ENCODE results near the gene DDX11.
A peak's percentile ranks its signal among the peaks of the same experiment; 100 is the strongest.
"Not testable (repeated sequence)": the region's sequence is repeated elsewhere in the genome, so short reads cannot be mapped to it uniquely, and the experiment has no call there.

Gene DDX11

DNA sequence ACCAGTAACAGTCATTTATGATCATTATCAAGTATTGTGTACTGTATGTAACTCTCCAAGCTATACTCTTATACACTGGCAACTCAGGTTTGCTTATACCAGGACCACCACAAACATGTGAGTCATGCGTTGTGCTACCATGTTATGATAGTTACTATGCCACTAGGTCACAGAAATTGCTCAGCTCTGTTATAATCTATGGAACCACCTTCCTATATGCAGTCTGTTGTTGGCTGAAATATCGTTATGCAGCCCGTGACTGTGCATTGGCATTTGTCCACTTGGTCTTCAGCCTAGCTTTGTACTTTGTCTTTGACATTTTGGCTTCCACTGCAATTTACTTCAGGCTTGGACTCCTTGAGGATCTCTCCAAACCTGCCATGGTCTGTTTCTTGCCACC lies 7.5 kb upstream of the DDX11 start:
- 82% methylated on average over 2 of the region's 3 CpGs for WGBS (ENCODE audit: insufficient coverage)
- peak; percentile 47 to 91 (median 60) for DNase-seq
- H3K4me1 ChIP-seq (ENCODE audit: control extremely low read depth in 1 of 4, control insufficient read depth in 4 of 4, insufficient read depth in 4 of 4, low read length in 3 of 4); H3K36me3 ChIP-seq (ENCODE audit: control insufficient read depth in 4 of 4, insufficient read depth in 4 of 4, low read length in 3 of 4); POLR2A ChIA-PET; H3K9me3 ChIP-seq (ENCODE audit: control extremely low read depth in 1 of 5, control insufficient read depth in 4 of 5, insufficient read depth in 2 of 5, low read depth in 1 of 5, low read length in 4 of 5); H3K27me3 ChIP-seq (replicated peaks in 2 of 5; ENCODE audit: control insufficient read depth in 4 of 5, insufficient read depth in 5 of 5, low read length in 4 of 5); H3K4me3 ChIP-seq (ENCODE audit: control insufficient read depth in 1 of 7, extremely low read depth in 1 of 7, insufficient read depth in 4 of 7, low read depth in 2 of 7, low read length in 6 of 7); CTCF ChIA-PET: not testable (repeated sequence)
- peak overlapping the region; percentile 46 to 58 for H3K27ac ChIP-seq (ENCODE audit: insufficient read depth in 1 of 2, low read depth in 1 of 2, low read length in 2 of 2, poor library complexity in 1 of 2, severe bottlenecking in 2 of 2)

DNA sequence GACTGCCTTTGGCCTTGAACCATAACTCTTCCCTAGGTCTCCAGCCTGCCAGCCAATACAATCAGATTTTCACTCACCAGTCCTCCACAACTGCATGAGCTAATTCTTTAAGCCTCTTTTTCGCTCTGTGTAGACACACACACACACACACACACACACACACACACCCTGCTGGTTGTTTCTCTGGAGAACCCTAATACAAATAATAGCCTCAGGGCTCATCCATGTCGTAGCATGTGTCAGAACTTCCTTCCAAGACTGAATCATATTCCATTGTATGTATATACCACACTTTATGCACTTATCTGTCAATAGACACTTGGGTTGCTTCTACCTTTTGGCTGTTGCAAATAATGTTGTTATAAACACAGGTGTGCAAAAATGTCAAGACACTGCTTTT lies 6.0 kb upstream of the DDX11 start:
- H3K4me1 ChIP-seq (ENCODE audit: control extremely low read depth in 1 of 4, control insufficient read depth in 4 of 4, insufficient read depth in 4 of 4, low read length in 3 of 4); H3K4me3 ChIP-seq (ENCODE audit: control insufficient read depth in 1 of 7, extremely low read depth in 1 of 7, insufficient read depth in 4 of 7, low read depth in 2 of 7, low read length in 6 of 7); H3K27ac ChIP-seq (ENCODE audit: insufficient read depth in 1 of 2, low read depth in 1 of 2, low read length in 2 of 2, poor library complexity in 1 of 2, severe bottlenecking in 2 of 2); H3K9me3 ChIP-seq (ENCODE audit: control extremely low read depth in 1 of 5, control insufficient read depth in 4 of 5, insufficient read depth in 2 of 5, low read depth in 1 of 5, low read length in 4 of 5); H3K27me3 ChIP-seq (replicated peaks in 2 of 5; ENCODE audit: control insufficient read depth in 4 of 5, insufficient read depth in 5 of 5, low read length in 4 of 5); CTCF ChIA-PET; POLR2A ChIA-PET; H3K36me3 ChIP-seq (ENCODE audit: control insufficient read depth in 4 of 4, insufficient read depth in 4 of 4, low read length in 3 of 4); DNase-seq: not testable (repeated sequence)
- no CpG with 5 or more reads among the region's 2 CpGs for WGBS (ENCODE audit: insufficient coverage)

GRCh38 chr12:31070971-31071740 lies 2.5 kb upstream of the DDX11 start:
- CTCF ChIA-PET; H3K9me3 ChIP-seq (ENCODE audit: control extremely low read depth in 1 of 5, control insufficient read depth in 4 of 5, insufficient read depth in 2 of 5, low read depth in 1 of 5, low read length in 4 of 5); H3K27ac ChIP-seq (ENCODE audit: insufficient read depth in 1 of 2, low read depth in 1 of 2, low read length in 2 of 2, poor library complexity in 1 of 2, severe bottlenecking in 2 of 2); POLR2A ChIA-PET; H3K36me3 ChIP-seq (ENCODE audit: control insufficient read depth in 4 of 4, insufficient read depth in 4 of 4, low read length in 3 of 4); DNase-seq; H3K4me3 ChIP-seq (ENCODE audit: control insufficient read depth in 1 of 7, extremely low read depth in 1 of 7, insufficient read depth in 4 of 7, low read depth in 2 of 7, low read length in 6 of 7); H3K27me3 ChIP-seq (replicated peaks in 2 of 5; ENCODE audit: control insufficient read depth in 4 of 5, insufficient read depth in 5 of 5, low read length in 4 of 5): not testable (repeated sequence)
- peaks cover 0 to 21% (median 6%) of the 10 kb centered on the region in 4 experiments for H3K4me1 ChIP-seq (ENCODE audit: control extremely low read depth in 1 of 4, control insufficient read depth in 4 of 4, insufficient read depth in 4 of 4, low read length in 3 of 4)
- 84% methylated on average over 10 of the region's 53 CpGs for WGBS (ENCODE audit: insufficient coverage)

DNA sequence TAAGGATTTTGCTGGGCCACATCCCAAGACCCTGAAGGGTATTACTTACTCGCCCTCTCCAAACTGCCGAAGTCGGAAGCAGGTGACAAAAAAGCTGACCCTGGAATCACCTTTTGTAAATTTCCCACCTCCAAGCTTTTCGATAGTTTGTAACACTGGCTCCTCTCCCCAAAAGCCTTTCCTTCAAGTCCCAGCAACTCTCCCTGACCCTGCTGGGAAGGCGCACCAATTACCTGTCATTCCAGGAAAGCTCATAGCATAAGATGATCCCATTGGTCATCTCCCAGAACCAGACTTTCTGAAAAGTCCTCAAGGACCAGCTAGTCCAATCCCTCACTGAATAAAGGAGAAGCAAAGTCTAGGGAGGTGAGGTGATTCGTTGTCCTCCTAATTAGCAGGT lies 698 bp upstream of the DDX11 start:
- H3K27me3 ChIP-seq (replicated peaks in 2 of 5; ENCODE audit: control insufficient read depth in 4 of 5, insufficient read depth in 5 of 5, low read length in 4 of 5); H3K27ac ChIP-seq (ENCODE audit: insufficient read depth in 1 of 2, low read depth in 1 of 2, low read length in 2 of 2, poor library complexity in 1 of 2, severe bottlenecking in 2 of 2); DNase-seq; H3K9me3 ChIP-seq (ENCODE audit: control extremely low read depth in 1 of 5, control insufficient read depth in 4 of 5, insufficient read depth in 2 of 5, low read depth in 1 of 5, low read length in 4 of 5); H3K36me3 ChIP-seq (ENCODE audit: control insufficient read depth in 4 of 4, insufficient read depth in 4 of 4, low read length in 3 of 4); POLR2A ChIA-PET; CTCF ChIA-PET: not testable (repeated sequence)
- Histone ChIP-seq H3K4me3 (ENCODE audit: control insufficient read depth in 1 of 7, extremely low read depth in 1 of 7, insufficient read depth in 4 of 7, low read depth in 2 of 7, low read length in 6 of 7) (peak overlapping the region in 6 of 7 experiments; percentile 15 to 80 (median 76)), H3K4me1 (ENCODE audit: control extremely low read depth in 1 of 4, control insufficient read depth in 4 of 4, insufficient read depth in 4 of 4, low read length in 3 of 4) (peaks cover 0 to 19% (median 6%) of the 10 kb centered on the region in 4 experiments)
- 85% methylated on average over 2 of the region's 6 CpGs for WGBS (ENCODE audit: insufficient coverage)

DNA sequence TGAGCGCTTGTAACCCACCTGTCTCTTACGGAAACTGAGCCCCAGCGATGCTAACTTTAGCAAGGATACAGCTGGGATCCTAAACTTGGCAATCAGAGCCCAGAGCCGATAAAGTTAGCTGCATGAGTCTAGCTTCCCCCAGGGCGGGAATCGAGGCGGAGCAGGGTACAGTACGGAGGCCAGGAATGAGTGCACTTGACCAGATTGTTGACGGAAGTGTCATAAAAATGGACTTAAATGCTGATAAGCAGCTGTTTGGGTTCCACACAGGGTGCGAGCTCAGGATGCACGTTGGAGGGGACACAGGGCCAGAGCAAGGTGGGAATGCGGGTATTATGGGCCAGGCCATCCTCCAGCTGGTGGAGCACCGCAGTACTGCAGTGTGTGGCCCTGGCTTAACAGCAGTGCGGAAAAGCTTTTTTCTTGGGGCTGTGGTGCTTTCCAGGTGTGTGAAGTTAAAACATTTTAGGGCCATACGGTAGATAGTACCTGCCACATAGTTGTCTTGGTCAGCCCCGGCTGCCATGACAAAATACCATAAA lies 744 bp downstream of the DDX11 start:
- 0% methylated on average over 6 of the region's 16 CpGs for WGBS (ENCODE audit: insufficient coverage)
- ChIA-PET POLR2A (interaction anchor here (0.7 kb wide), 1 partner anchor 824 kb away, joined by 3 read pairs; no protein-coding TSS in a partner anchor), CTCF (interaction anchor here (0.9 kb wide), 1 partner anchor 380 kb away, joined by 3 read pairs; no protein-coding TSS in a partner anchor)
- Histone ChIP-seq H3K4me3 (ENCODE audit: control insufficient read depth in 1 of 7, extremely low read depth in 1 of 7, insufficient read depth in 4 of 7, low read depth in 2 of 7, low read length in 6 of 7) (peak overlapping the region; percentile 42 to 80 (median 76)), H3K27ac (ENCODE audit: insufficient read depth in 1 of 2, low read depth in 1 of 2, low read length in 2 of 2, poor library complexity in 1 of 2, severe bottlenecking in 2 of 2) (peak overlapping the region in 1 of 2 experiments; percentile 75), H3K4me1 (ENCODE audit: control extremely low read depth in 1 of 4, control insufficient read depth in 4 of 4, insufficient read depth in 4 of 4, low read length in 3 of 4) (peaks cover 0 to 19% (median 6%) of the 10 kb centered on the region in 4 experiments)
- not testable (repeated sequence) for H3K9me3 ChIP-seq (ENCODE audit: control extremely low read depth in 1 of 5, control insufficient read depth in 4 of 5, insufficient read depth in 2 of 5, low read depth in 1 of 5, low read length in 4 of 5); DNase-seq; H3K27me3 ChIP-seq (replicated peaks in 2 of 5; ENCODE audit: control insufficient read depth in 4 of 5, insufficient read depth in 5 of 5, low read length in 4 of 5); H3K36me3 ChIP-seq (ENCODE audit: control insufficient read depth in 4 of 4, insufficient read depth in 4 of 4, low read length in 3 of 4)

- POLR2A ChIA-PET, CTCF ChIA-PET: not testable (repeated sequence)
Observed at GRCh38 chr12:31076150-31076549, 2.5 kb downstream of the DDX11 start.

DNA sequence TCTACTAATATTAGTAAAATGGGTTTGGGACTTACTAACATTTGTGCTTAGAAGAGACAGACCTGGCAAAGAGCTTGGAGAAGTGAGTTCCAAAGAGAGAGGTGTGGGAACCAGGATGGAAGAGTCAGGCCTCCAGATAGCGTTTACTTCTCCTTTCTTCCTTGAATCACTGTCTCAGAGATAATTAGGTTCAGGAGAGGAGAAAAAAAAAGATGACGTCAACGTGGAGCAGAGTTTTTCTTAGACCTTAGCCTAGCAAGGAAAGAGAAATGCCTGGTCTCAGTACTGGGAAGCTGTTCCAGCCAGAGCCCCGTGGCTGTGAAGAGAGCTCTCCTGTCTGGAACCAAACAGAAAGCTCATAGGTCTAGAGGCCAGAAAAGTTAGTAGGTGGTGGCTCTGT lies 3.4 kb downstream of the DDX11 start:
- H3K4me3 ChIP-seq (ENCODE audit: control insufficient read depth in 1 of 7, extremely low read depth in 1 of 7, insufficient read depth in 4 of 7, low read depth in 2 of 7, low read length in 6 of 7); DNase-seq; CTCF ChIA-PET; H3K36me3 ChIP-seq (ENCODE audit: control insufficient read depth in 4 of 4, insufficient read depth in 4 of 4, low read length in 3 of 4); H3K27me3 ChIP-seq (replicated peaks in 2 of 5; ENCODE audit: control insufficient read depth in 4 of 5, insufficient read depth in 5 of 5, low read length in 4 of 5); H3K27ac ChIP-seq (ENCODE audit: insufficient read depth in 1 of 2, low read depth in 1 of 2, low read length in 2 of 2, poor library complexity in 1 of 2, severe bottlenecking in 2 of 2); POLR2A ChIA-PET; H3K9me3 ChIP-seq (ENCODE audit: control extremely low read depth in 1 of 5, control insufficient read depth in 4 of 5, insufficient read depth in 2 of 5, low read depth in 1 of 5, low read length in 4 of 5): not testable (repeated sequence)
- 100% methylated on average over 2 of the region's 4 CpGs for whole genome bisulfite sequencing (ENCODE audit: insufficient coverage)
- H3K4me1 ChIP-seq (ENCODE audit: control extremely low read depth in 1 of 4, control insufficient read depth in 4 of 4, insufficient read depth in 4 of 4, low read length in 3 of 4), result peaks cover 0 to 19% (median 6%) of the 10 kb centered on the region in 4 experiments

More at GRCh38 chr12:31076150-31076549, 2.5 kb downstream of the DDX11 start:
- not testable (repeated sequence) for H3K9me3 ChIP-seq (ENCODE audit: control extremely low read depth in 1 of 5, control insufficient read depth in 4 of 5, insufficient read depth in 2 of 5, low read depth in 1 of 5, low read length in 4 of 5); H3K36me3 ChIP-seq (ENCODE audit: control insufficient read depth in 4 of 4, insufficient read depth in 4 of 4, low read length in 3 of 4); DNase-seq; H3K4me3 ChIP-seq (ENCODE audit: control insufficient read depth in 1 of 7, extremely low read depth in 1 of 7, insufficient read depth in 4 of 7, low read depth in 2 of 7, low read length in 6 of 7); H3K27ac ChIP-seq (ENCODE audit: insufficient read depth in 1 of 2, low read depth in 1 of 2, low read length in 2 of 2, poor library complexity in 1 of 2, severe bottlenecking in 2 of 2); H3K27me3 ChIP-seq (replicated peaks in 2 of 5; ENCODE audit: control insufficient read depth in 4 of 5, insufficient read depth in 5 of 5, low read length in 4 of 5)
- WGBS (ENCODE audit: insufficient coverage), result 90% methylated on average over 4 of the region's 11 CpGs
- H3K4me1 ChIP-seq (ENCODE audit: control extremely low read depth in 1 of 4, control insufficient read depth in 4 of 4, insufficient read depth in 4 of 4, low read length in 3 of 4), result peaks cover 0 to 19% (median 6%) of the 10 kb centered on the region in 4 experiments
